GM21576 (cell line): ENCODE measurements around the gene KCNMA1.

Source experiments
- ATAC-seq: cut with Tn5 transposase; IDR thresholded peaks from one replicate; pipeline ENCODE4 v1.9.1; 2021; ENCODE audit warnings: mild to moderate bottlenecking, moderate library complexity; ENCODE audit not compliant: unreplicated experiment

Gene KCNMA1

GRCh38 chr10:77563638-77564270 lies 73.9 kb downstream of the KCNMA1 start:
- ATAC-seq, result no peak

GRCh38 chr10:77562742-77563141 lies 74.9 kb downstream of the KCNMA1 start:
- no peak for ATAC-seq

GRCh38 chr10:77561991-77562390 lies 75.6 kb downstream of the KCNMA1 start:
- no peak for ATAC-seq

- no peak for ATAC-seq
These were observed 77.1 kb downstream of the KCNMA1 start for GRCh38 chr10:77560471-77560870.

- ATAC-seq, result no peak
These were observed 77.6 kb downstream of the KCNMA1 start for GRCh38 chr10:77560052-77560451.

- no peak for ATAC-seq
These were observed 80.5 kb downstream of the KCNMA1 start for GRCh38 chr10:77556990-77557601.

- ATAC-seq, result no peak
These were observed 81.9 kb downstream of the KCNMA1 start for GRCh38 chr10:77555591-77556212.

- no peak for ATAC-seq
These were observed 82.6 kb downstream of the KCNMA1 start for GRCh38 chr10:77554996-77555397.

- ATAC-seq, result no peak
These were observed 83.6 kb downstream of the KCNMA1 start for GRCh38 chr10:77553966-77554365.

- no peak for ATAC-seq
These were observed 84.3 kb downstream of the KCNMA1 start for GRCh38 chr10:77553311-77553710.

- ATAC-seq, result no peak
These were observed 85.4 kb downstream of the KCNMA1 start for GRCh38 chr10:77552252-77552651.

GRCh38 chr10:77550378-77550777 lies 87.2 kb downstream of the KCNMA1 start:
- no peak for ATAC-seq

GRCh38 chr10:77548671-77549070 lies 88.9 kb downstream of the KCNMA1 start:
- ATAC-seq, result no peak

- ATAC-seq, result no peak
These were observed 89.5 kb downstream of the KCNMA1 start for GRCh38 chr10:77548157-77548556.

GRCh38 chr10:77547307-77548050 lies 90.1 kb downstream of the KCNMA1 start:
- ATAC-seq, result no peak

- no peak for ATAC-seq
These were observed 91.6 kb downstream of the KCNMA1 start for GRCh38 chr10:77546042-77546441.

GRCh38 chr10:77545585-77545984 lies 92.0 kb downstream of the KCNMA1 start:
- ATAC-seq, result no peak

- no peak for ATAC-seq
These were observed 93.0 kb downstream of the KCNMA1 start for GRCh38 chr10:77544617-77545016.

- no peak for ATAC-seq
These were observed 94.8 kb downstream of the KCNMA1 start for GRCh38 chr10:77542710-77543259.

- ATAC-seq, result no peak
These were observed 95.7 kb downstream of the KCNMA1 start for GRCh38 chr10:77541944-77542343.

GRCh38 chr10:77541247-77541646 lies 96.4 kb downstream of the KCNMA1 start:
- ATAC-seq, result no peak
